Activated CD8-positive, alpha-beta memory T cell treated with anti-CD3 and anti-CD28 coated beads for 1 hour (primary cell): ENCODE measurements around the gene CABLES2.
"Not testable (repeated sequence)": the region's sequence is repeated elsewhere in the genome, so short reads cannot be mapped to it uniquely, and the experiment has no call there.

Experiments used
- DNase-seq, 2 donors: peaks; one replicate each; pipeline ENCODE4 v3.0.0-alpha.2; 2020; ENCODE audit warnings: low read depth in 1 of 2; ENCODE audit errors: extremely low read depth in 1 of 2

The CABLES2 gene

GRCh38 chr20:62437496-62437895 is 30.4 kb upstream of the CABLES2 start:
- DNase-seq, result no peak

- no peak for DNase-seq
Measured at GRCh38 chr20:62436692-62437091, 29.6 kb upstream of the CABLES2 start.

- no peak for DNase-seq
Measured at GRCh38 chr20:62433658-62434497, 26.8 kb upstream of the CABLES2 start.

- DNase-seq, result no peak
Measured at GRCh38 chr20:62430866-62431447, 23.9 kb upstream of the CABLES2 start.

GRCh38 chr20:62430311-62430853 is 23.3 kb upstream of the CABLES2 start:
- DNase-seq, result no peak

- DNase-seq, result no peak
Measured at GRCh38 chr20:62429455-62430310, 22.6 kb upstream of the CABLES2 start.

GRCh38 chr20:62428396-62429295 is 21.6 kb upstream of the CABLES2 start:
- DNase-seq, result no peak

GRCh38 chr20:62428002-62428372 is 20.9 kb upstream of the CABLES2 start:
- no peak for DNase-seq

- DNase-seq, result no peak
Measured at GRCh38 chr20:62427172-62428001, 20.3 kb upstream of the CABLES2 start, which contains the start of gene RBBP8NL. Gene RBBP8NL, minus strand, starts transcription at chr20:62427539. Its CDS starts 7,892 bp downstream, at chr20:62419647.

GRCh38 chr20:62426699-62427131 is 19.6 kb upstream of the CABLES2 start:
- no peak for DNase-seq

GRCh38 chr20:62426059-62426348 is 18.9 kb upstream of the CABLES2 start:
- not testable (repeated sequence) for DNase-seq

GRCh38 chr20:62425281-62426058 is 18.4 kb upstream of the CABLES2 start:
- DNase-seq, result no peak

GRCh38 chr20:62424249-62425107 is 17.4 kb upstream of the CABLES2 start:
- DNase-seq, result no peak

GRCh38 chr20:62423326-62423706 is 16.2 kb upstream of the CABLES2 start:
- no peak for DNase-seq

GRCh38 chr20:62422636-62423325 is 15.7 kb upstream of the CABLES2 start:
- DNase-seq, result no peak

- DNase-seq, result no peak
Measured at GRCh38 chr20:62421716-62421990, 14.6 kb upstream of the CABLES2 start.
